Esophagus squamous epithelium (tissue), 4 donors: Measurements from ENCODE around the gene GYG1.

Experiments
- POLR2A ChIP-seq, 4 donors: fragments of 450-650 bp; IDR thresholded peaks; one replicate each; pipeline ENCODE4 v1.6.1; 2017; ENCODE audit warnings: antibody characterized with exemption in 4 of 4, mild to moderate bottlenecking in 4 of 4, moderate library complexity in 3 of 4
- TF ChIP-seq, protein P1 (sequence below), 6 experiments: fragments of 450-650 bp in 4 of 6; fragments of 200-600 bp in 2 of 6; sonication (generic) in 2 of 6; IDR thresholded peaks; one replicate each; pipeline ENCODE4 v1.5.1; 2016 to 2019; ENCODE audit warnings: antibody characterized with exemption in 6 of 6, mild to moderate bottlenecking in 4 of 6, moderate library complexity in 4 of 6

DNA sequence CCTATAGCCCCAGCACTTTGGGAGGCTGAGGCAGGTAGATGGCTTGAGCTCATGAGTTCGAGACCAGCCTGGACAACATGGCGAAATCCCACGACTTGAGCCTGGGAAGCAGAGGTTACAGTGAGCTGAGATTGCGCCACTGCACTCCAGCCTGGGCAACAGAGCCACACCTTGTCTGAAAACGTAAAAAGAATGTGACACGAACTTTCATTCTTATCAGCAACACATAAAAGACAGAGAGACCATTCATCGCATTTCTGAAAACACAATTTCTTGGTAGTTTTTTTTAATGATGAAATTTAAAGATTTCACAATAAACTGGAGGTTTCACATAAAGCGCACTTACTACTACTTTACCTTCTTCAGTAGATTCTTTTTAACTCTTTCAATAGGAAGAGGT, 76.5 kb downstream of the GYG1 start:
- TF ChIP-seq, protein P1, sequence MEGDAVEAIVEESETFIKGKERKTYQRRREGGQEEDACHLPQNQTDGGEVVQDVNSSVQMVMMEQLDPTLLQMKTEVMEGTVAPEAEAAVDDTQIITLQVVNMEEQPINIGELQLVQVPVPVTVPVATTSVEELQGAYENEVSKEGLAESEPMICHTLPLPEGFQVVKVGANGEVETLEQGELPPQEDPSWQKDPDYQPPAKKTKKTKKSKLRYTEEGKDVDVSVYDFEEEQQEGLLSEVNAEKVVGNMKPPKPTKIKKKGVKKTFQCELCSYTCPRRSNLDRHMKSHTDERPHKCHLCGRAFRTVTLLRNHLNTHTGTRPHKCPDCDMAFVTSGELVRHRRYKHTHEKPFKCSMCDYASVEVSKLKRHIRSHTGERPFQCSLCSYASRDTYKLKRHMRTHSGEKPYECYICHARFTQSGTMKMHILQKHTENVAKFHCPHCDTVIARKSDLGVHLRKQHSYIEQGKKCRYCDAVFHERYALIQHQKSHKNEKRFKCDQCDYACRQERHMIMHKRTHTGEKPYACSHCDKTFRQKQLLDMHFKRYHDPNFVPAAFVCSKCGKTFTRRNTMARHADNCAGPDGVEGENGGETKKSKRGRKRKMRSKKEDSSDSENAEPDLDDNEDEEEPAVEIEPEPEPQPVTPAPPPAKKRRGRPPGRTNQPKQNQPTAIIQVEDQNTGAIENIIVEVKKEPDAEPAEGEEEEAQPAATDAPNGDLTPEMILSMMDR (IDR thresholded peaks at IDR 0.05): no peak
- TF ChIP-seq POLR2A (IDR thresholded peaks at IDR 0.05): no peak
